H1 (cell line): ENCODE measurements around the gene SMYD3. TPM values are rescaled to one million over a fixed set of nuclear protein-coding genes. Genes with fewer than 3 reads are reported as not detected.

Experiments
- CTCF ChIA-PET: fragments of 300-600 bp; sonication (Branson Sonifier 250); formaldehyde crosslinking; loops from one replicate; lab custom pipeline; 2021; ENCODE audit not compliant: partially characterized antibody; lab: Charles Lee
- POLR2A ChIA-PET: fragments of 300-600 bp; sonication (Branson Sonifier 250); formaldehyde crosslinking; loops from one replicate; lab custom pipeline; 2021; ENCODE audit warnings: inconsistent platforms; ENCODE audit not compliant: partially characterized antibody; lab: Charles Lee
- DNase-seq, 2 experiments: peaks; one replicate each; pipeline versions ENCODE4 v3.0.0 to v3.0.0-alpha.2; 2010 to 2022; ENCODE audit warnings: low spot score in 2 of 2, low read depth in 1 of 2, mixed read lengths in 1 of 2
- FAIRE-seq: peaks from 2 replicates; lab custom pipeline; 2011; peaks lifted over from hg19 to GRCh38; lab: Jason Lieb, UNC
- H2AFZ ChIP-seq: 2 replicates; pipeline ENCODE4 v1.8.1; 2012; ENCODE audit warnings: low read length, inconsistent platforms
- H2AK5ac ChIP-seq: 2 replicates; pipeline ENCODE4 v1.6.1; 2013; ENCODE audit warnings: low read depth, low read length
- H2BK120ac ChIP-seq: replicated peaks from 2 replicates; pipeline ENCODE3; 2013; ENCODE audit warnings: low read depth, low read length, inconsistent platforms
- H2BK12ac ChIP-seq: 2 replicates; pipeline ENCODE4 v1.6.1; 2013; ENCODE audit warnings: low read depth, low read length
- H2BK15ac ChIP-seq: 2 replicates; pipeline ENCODE4 v1.6.1; 2013; ENCODE audit warnings: low read length
- H2BK20ac ChIP-seq: 2 replicates; pipeline ENCODE4 v1.6.1; 2013; ENCODE audit warnings: low read length
- H2BK5ac ChIP-seq: 2 replicates; pipeline ENCODE4 v1.6.1; 2013; ENCODE audit warnings: low read depth, low read length
- H3K14ac ChIP-seq: 2 replicates; pipeline ENCODE4 v1.6.1; 2013; ENCODE audit warnings: inconsistent platforms; ENCODE audit not compliant: insufficient read length
- H3K18ac ChIP-seq: 2 replicates; pipeline ENCODE4 v1.6.1; 2013; ENCODE audit warnings: low read length; ENCODE audit errors: extremely low read depth
- H3K23ac ChIP-seq: 2 replicates; pipeline ENCODE4 v1.6.1; 2013; ENCODE audit warnings: inconsistent platforms; ENCODE audit not compliant: insufficient read length
- H3K23me2 ChIP-seq: 2 replicates; pipeline ENCODE4 v1.6.1; 2013; ENCODE audit warnings: low read depth, low read length
- H3K27ac ChIP-seq: 2 replicates; pipeline ENCODE4 v1.6.1; 2011; ENCODE audit warnings: low read depth, low read length, inconsistent platforms
- H3K27me3 ChIP-seq, 4 experiments: replicated peaks in 1 of 4; 1 replicate in 1 of 4; 2 replicates in 3 of 4; pipeline versions ENCODE4 v1.6.1 to v1.8.1; 2011 to 2013; ENCODE audit warnings: low read length in 3 of 4, mild to moderate bottlenecking in 3 of 4, inconsistent platforms in 2 of 4, mixed read lengths in 2 of 4, moderate library complexity in 1 of 4; ENCODE audit not compliant: control insufficient read depth in 3 of 4, insufficient read depth in 3 of 4; ENCODE audit errors: extremely low read depth in 1 of 4
- H3K36me3 ChIP-seq, 4 experiments: 2 replicates each; pipeline versions ENCODE4 v1.6.1 to v1.8.1; 2011 to 2013; ENCODE audit warnings: mild to moderate bottlenecking in 4 of 4, low read length in 3 of 4, moderate library complexity in 2 of 4, control low read depth in 1 of 4, inconsistent platforms in 1 of 4; ENCODE audit not compliant: insufficient read depth in 4 of 4, control insufficient read depth in 2 of 4
- H3K4ac ChIP-seq: replicated peaks from 2 replicates; pipeline ENCODE3; 2013; ENCODE audit warnings: low read length, low read depth, mixed read lengths, inconsistent platforms; ENCODE audit not compliant: insufficient read length
- H3K4me1 ChIP-seq, 4 experiments: replicated peaks in 1 of 4; 1 replicate in 1 of 4; 2 replicates in 3 of 4; pipeline versions ENCODE4 v1.6.1 to v1.8.1; 2011 to 2013; ENCODE audit warnings: low read length in 3 of 4, inconsistent platforms in 2 of 4, mixed read lengths in 1 of 4; ENCODE audit not compliant: insufficient read depth in 4 of 4, control insufficient read depth in 3 of 4
- H3K4me2 ChIP-seq, 2 experiments: 2 replicates each; pipeline versions ENCODE4 v1.6.1 to v1.8.1; 2011 to 2013; ENCODE audit warnings: low read depth in 2 of 2, low read length in 2 of 2, control low read depth in 1 of 2, inconsistent platforms in 1 of 2, mild to moderate bottlenecking in 1 of 2; ENCODE audit not compliant: insufficient read depth in 1 of 2
- H3K4me3 ChIP-seq, 4 experiments: fragments of 200-600, 300-600 bp in 1 of 4; sonication (generic), shearing (Covaris generic), sonication (Bioruptor Twin) in 1 of 4; 2 replicates each; pipeline versions ENCODE4 v1.5.1 to v1.8.1; 2011 to 2016; ENCODE audit warnings: low read length in 4 of 4, low read depth in 3 of 4, control low read depth in 2 of 4, inconsistent platforms in 2 of 4, mild to moderate bottlenecking in 2 of 4, mixed read lengths in 1 of 4, moderate library complexity in 1 of 4; ENCODE audit not compliant: insufficient read depth in 2 of 4; ENCODE audit errors: extremely low read depth in 1 of 4
- H3K56ac ChIP-seq: replicated peaks from 2 replicates; pipeline ENCODE3; 2013; ENCODE audit warnings: low read depth, mild to moderate bottlenecking, mixed read lengths, low read length, inconsistent platforms; ENCODE audit not compliant: insufficient read length
- H3K79me1 ChIP-seq: 2 replicates; pipeline ENCODE4 v1.6.1; 2013; ENCODE audit warnings: low read depth, low read length, control low read depth
- H3K79me2 ChIP-seq, 2 experiments: 2 replicates each; pipeline versions ENCODE4 v1.6.1 to v1.8.1; 2012 to 2013; ENCODE audit warnings: low read length in 2 of 2, mild to moderate bottlenecking in 2 of 2, inconsistent platforms in 1 of 2; ENCODE audit not compliant: insufficient read depth in 2 of 2, control insufficient read depth in 1 of 2
- H3K9ac ChIP-seq, 4 experiments: replicated peaks in 1 of 4; 1 replicate in 1 of 4; 2 replicates in 3 of 4; pipeline versions ENCODE4 v1.6.1 to v1.8.1; 2011 to 2013; ENCODE audit warnings: low read depth in 3 of 4, low read length in 3 of 4, control low read depth in 2 of 4, mild to moderate bottlenecking in 2 of 4, moderate library complexity in 2 of 4, inconsistent platforms in 1 of 4; ENCODE audit errors: extremely low read depth in 1 of 4
- H3K9me3 ChIP-seq, 2 experiments: 2 replicates each; pipeline versions ENCODE4 v1.6.1 to v1.8.1; 2012 to 2013; ENCODE audit warnings: mild to moderate bottlenecking in 2 of 2, moderate library complexity in 2 of 2, control low read depth in 1 of 2, inconsistent platforms in 1 of 2, low read depth in 1 of 2, low read length in 1 of 2, mixed read lengths in 1 of 2; ENCODE audit not compliant: insufficient read depth in 2 of 2
- H4K20me1 ChIP-seq, 2 experiments: replicated peaks in 1 of 2; 2 replicates each; pipeline versions ENCODE3 to v1.8.1; 2011 to 2013; ENCODE audit warnings: inconsistent platforms in 2 of 2, low read length in 2 of 2, mild to moderate bottlenecking in 1 of 2; ENCODE audit not compliant: insufficient read depth in 2 of 2, control insufficient read depth in 1 of 2
- H4K5ac ChIP-seq: 2 replicates; pipeline ENCODE4 v1.6.1; 2013; ENCODE audit warnings: low read length, low read depth, mixed read lengths, inconsistent platforms; ENCODE audit not compliant: insufficient read length
- H4K8ac ChIP-seq: 2 replicates; pipeline ENCODE4 v1.8.0; 2013; ENCODE audit warnings: mild to moderate bottlenecking, moderate library complexity, low read length, inconsistent platforms; ENCODE audit not compliant: insufficient read depth; ENCODE audit errors: extremely low read depth
- H4K91ac ChIP-seq: replicated peaks from 2 replicates; pipeline ENCODE3; 2013; ENCODE audit warnings: low read length, mixed read lengths, inconsistent platforms; ENCODE audit not compliant: insufficient read length
- BACH1 ChIP-seq: IDR thresholded peaks from 2 replicates; pipeline ENCODE4 v1.6.1; 2012; ENCODE audit warnings: low read length, improper control_type of control experiment
- JUN ChIP-seq: IDR thresholded peaks from 2 replicates; pipeline ENCODE4 v1.6.1; 2011; ENCODE audit warnings: low read depth, mild to moderate bottlenecking, improper control_type of control experiment, low read length
- RFX5 ChIP-seq: IDR thresholded peaks from 2 replicates; pipeline ENCODE4 v1.6.1; 2011; ENCODE audit warnings: low read depth, low read length, improper control_type of control experiment, borderline replicate concordance
- WGBS, 2 experiments: shearing (Covaris generic) in 1 of 2; methylation state at CpG; one replicate each; pipeline versions ENCODE4 v1.1.6 to v1.1.7; 2013 to 2015; ENCODE audit warnings: low lambda C conversion rate in 2 of 2, mixed read lengths in 2 of 2, inconsistent platforms in 1 of 2, low coverage in 1 of 2, missing lambda C conversion rate in 1 of 2; ENCODE audit not compliant: insufficient replicate concordance in 2 of 2, insufficient coverage in 1 of 2, insufficient read length in 1 of 2; ENCODE audit errors: extremely low coverage in 1 of 2, missing lambda C conversion rate in 1 of 2; 5-methylcytosine and 5-hydroxymethylcytosine counted together
- polyA plus RNA-seq, 7 experiments: library from polyadenylated mRNA; depleted of rRNA in 3 of 7; stranded (reverse) in 5 of 7; unstranded in 2 of 7; fragments of >200 nt in 5 of 7; fragments of 200-250 nt in 2 of 7; gene quantifications; 1 replicate in 5 of 7; 2 replicates in 1 of 7; 4 replicates in 1 of 7; pipeline versions ENCODE4 v1.2.1 to v1.2.3, GENCODE V29; 2011 to 2013; ENCODE audit warnings: missing spikeins in 2 of 7, mixed read lengths in 2 of 7
- total RNA-seq: library from RNA; stranded (reverse); fragmentation: NEBNext Ultra II Directional; extraction: Animal tissue kit (Norgen Biotek cat#: 25700); gene quantifications from 2 replicates; pipeline ENCODE4 v1.2.1, GENCODE V29; 2021

The SMYD3 gene
- total and polyA plus RNA-seq, 2 of the 8 experiments (the other 6 are each of a cell fraction or from before 2014, with no cell fraction given) = 17.3 to 25.4 TPM

DNA sequence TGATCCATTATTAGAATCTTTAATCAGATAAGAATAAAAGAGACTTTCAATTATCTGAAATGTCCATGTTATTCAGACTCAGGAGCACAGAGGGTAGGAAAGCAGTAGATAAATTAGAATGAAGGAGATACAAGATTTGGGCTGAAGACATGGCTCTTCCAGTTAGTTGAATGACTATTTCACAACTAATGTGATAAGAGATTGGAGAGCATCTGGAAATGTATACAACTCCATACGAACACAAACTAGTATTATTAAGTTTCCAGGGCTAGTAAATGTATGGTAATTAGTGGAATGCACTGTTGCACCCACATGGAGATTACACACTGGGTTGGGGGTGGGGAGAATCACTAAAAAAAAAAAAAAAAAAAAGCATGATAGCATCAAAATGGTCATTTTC is 734.3 kb downstream of the SMYD3 start:
- H3K4me3 ChIP-seq = no peak overlapping the region
- H3K79me2 ChIP-seq = no peaks in the 10 kb centered on the region
- no peak overlapping the region for H4K5ac ChIP-seq
- no peak overlapping the region for H2BK15ac ChIP-seq
- no peak for FAIRE-seq
- no peaks in the 10 kb centered on the region for H3K4me1 ChIP-seq
- WGBS, 2 experiments = 91% methylated on average over 1 of the region's 1 CpG; no CpG with 5 or more reads in 1 of the 2 experiments
- H3K27ac ChIP-seq = no peak overlapping the region
- no peak overlapping the region for H4K8ac ChIP-seq
- H3K9me3 ChIP-seq = no peaks in the 10 kb centered on the region
- H2BK20ac ChIP-seq = no peak overlapping the region
- H2BK5ac ChIP-seq = no peak overlapping the region
- no peaks in the 10 kb centered on the region for H3K79me1 ChIP-seq
- no peak overlapping the region for H3K4me2 ChIP-seq
- H4K20me1 ChIP-seq = no peaks in the 10 kb centered on the region
- no peak for DNase-seq
- ChIA-PET CTCF (no interaction called here), POLR2A (no interaction called here)
- H4K91ac ChIP-seq = no peak overlapping the region
- H3K18ac ChIP-seq = no peak overlapping the region
- no peak overlapping the region for H2AK5ac ChIP-seq
- TF ChIP-seq RFX5 = no peak
- no peak for TF ChIP-seq JUN
- no peak for TF ChIP-seq BACH1
- H3K9ac ChIP-seq = no peak overlapping the region
- no peaks in the 10 kb centered on the region for H3K23me2 ChIP-seq
- no peak overlapping the region for H3K14ac ChIP-seq
- no peaks in the 10 kb centered on the region for H3K36me3 ChIP-seq
- H2BK12ac ChIP-seq = no peak overlapping the region
- H3K27me3 ChIP-seq = no peaks in the 10 kb centered on the region
- no peak overlapping the region for H2AFZ ChIP-seq
- H3K23ac ChIP-seq = no peak overlapping the region
- no peak overlapping the region for H3K4ac ChIP-seq
- no peak overlapping the region for H3K56ac ChIP-seq
- H2BK120ac ChIP-seq = no peak overlapping the region
